C1 segment of cervical spinal cord (tissue), 14 donors: ENCODE measurements around the gene CFAP70.
A peak's percentile ranks its signal among the peaks of the same experiment; 100 is the strongest.
"Not testable (repeated sequence)": the region's sequence is repeated elsewhere in the genome, so short reads cannot be mapped to it uniquely, and the experiment has no call there.

Experiments used
- DNase-seq, 14 donors: peaks; one replicate each; lab custom pipeline; 2025; lab: John Stamatoyannopoulos, UW

Gene CFAP70

DNA sequence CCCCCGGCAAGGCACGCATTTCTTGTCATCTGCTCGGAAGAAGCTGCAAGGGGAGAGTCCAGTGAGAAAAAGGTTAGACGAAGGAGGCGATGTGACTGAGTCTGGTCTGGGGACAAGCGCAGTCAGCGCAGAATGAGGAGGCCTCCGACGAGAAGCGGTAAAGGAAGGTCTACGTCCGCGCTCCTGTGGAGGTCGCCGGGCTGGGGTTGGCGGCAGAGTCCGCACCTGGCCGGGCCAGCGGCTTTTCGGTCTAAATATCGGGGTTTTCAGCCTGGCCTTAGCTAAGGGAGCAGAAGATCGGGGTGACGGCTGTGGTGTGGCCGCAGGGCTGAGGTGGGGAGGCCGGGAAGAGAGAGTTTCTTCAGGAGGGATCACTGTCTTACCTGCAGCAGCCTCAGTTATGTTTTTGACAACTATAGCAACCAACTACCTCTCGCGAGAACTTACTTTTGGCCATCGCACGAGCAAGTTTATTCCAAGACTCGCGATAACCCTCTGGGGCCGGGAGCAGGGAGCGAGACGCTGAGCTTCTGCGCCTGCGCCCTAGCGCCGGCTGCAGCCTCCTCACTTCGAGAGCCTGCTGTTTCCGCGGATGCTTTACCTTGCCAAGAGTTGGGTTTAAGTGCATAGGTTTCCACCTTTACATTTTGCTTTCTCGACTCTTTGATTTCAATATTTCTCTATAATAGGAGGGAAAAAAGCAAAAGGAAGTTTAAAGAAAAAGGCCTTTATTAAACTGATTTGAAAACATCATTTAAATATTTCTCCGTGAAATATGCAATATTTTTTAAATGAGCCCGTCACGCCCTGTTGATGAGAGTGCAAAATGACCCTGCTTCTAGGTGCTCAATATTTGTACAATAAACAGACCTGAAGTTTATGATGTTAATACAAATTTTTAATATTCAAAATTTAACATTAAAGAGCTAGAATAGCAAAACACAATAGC is at the start of gene CFAP70:
TSS of gene CFAP70 (minus strand) at position 534 of the 949 bp plus-strand sequence. CDS start 4,068 bp downstream, outside the sequence.
- DNase-seq: peak; percentile 22 to 97 (median 74)

DNA sequence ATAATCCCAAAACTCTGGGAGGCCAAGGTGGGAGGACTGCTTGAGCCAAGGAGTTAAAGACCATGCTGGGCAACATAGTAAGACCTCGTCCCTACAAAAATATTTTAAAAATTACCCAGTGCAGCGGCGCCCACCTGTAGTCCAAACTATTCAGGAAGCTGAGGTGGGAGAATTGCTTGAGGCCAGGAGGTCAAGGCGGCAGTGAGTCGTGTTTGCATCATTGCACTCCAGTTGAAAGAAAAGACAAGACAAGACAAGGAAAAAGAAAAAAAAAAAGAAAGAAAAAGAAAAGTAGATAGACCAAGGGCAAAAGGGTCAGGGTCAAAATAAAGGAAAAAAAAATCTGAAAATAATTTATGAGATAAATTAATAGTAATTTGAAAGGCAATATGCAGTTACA is 49.4 kb upstream of the CFAP70 start:
- DNase-seq: no peak

DNA sequence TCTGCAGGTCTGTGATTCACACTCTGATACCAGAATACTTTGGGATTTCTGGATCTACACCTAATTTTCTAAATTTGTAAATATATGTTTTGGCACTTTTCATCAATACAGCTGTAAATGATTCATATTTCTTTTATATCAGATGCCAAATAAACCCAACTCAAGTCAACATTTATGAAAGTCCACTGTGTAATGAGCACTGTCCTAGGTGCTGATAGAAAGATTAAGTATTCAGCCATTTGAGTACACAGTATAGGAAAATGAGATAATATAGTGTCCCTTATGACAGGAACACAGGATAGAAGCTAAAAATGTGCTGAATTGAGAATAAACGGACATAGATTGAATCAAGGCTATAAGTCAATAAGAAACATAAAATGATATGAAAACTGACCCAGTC is 48.8 kb upstream of the CFAP70 start:
- DNase-seq: no peak

DNA sequence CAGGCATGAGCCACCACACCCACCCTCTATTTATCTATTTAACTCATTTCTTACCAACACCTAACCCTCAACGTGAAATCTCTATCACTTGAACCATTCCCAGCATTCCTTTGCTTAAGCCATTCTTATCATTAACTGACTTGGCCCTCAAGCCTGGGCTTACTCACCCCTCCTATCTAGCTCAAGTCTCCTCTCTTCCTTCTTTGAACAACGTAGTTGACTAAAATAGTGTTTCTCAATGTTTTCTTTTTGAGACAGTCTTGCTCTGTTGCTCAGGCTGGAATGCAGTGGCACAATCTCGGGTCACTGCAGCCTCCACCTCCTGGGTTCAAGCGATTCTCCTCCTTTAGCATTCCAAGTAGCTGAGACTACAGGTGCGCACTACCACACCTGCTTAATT is 48.2 kb upstream of the CFAP70 start:
- DNase-seq: no peak

DNA sequence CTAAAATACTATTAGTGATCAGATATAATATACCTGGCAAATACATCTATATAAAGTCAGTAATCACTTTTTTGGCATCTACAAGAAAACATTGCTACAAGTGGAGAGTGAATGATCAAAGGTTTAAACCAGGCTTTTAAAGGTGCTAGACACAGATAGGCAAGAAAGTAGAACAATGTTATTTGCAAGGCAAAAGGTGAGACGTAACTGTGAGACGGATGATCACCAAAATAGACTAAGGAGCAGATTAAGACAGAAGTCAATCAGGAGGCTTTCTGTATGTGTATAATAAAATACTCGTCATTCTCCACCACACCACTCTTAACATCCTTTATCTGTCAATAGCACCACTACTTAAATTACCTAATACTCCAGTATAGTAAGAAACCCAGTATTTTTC is 46.9 kb upstream of the CFAP70 start:
- no peak for DNase-seq

DNA sequence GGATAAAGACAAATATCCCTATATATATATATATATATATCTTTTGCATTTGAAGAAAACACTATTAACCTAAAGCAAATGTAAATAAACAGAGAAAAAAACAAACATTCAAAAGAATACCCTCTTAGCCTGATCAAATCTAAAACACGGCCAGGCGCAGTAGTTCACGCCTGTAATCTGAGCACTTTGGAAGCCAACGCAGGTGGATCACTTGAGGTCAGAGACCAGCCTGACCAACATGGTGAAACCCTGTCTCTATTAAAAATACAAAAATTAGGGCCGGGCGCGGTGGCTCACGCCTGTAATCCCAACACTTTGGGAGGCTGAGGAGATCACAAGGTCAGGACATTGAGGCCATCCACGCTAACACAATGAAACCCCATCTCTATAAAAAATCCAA is 46.0 kb upstream of the CFAP70 start:
- DNase-seq: no peak

DNA sequence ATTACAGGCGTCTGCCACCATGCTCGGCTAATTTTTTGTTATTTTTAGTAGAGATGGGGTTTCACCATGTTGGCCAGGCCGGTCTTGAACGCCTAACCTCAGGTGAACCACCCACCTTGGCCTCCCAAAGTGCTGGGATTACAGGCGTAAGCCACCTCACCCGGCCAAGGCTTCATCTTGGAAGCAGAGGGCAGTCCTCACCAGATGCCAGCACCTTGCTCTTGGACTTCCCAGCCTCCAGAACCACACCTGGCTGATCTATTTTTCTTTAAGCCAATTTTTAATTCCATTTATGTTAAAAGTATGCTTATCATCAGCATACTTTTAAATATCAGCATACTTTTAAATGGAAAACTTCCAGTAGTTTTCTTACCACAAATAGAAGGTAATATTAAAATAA is 43.0 kb upstream of the CFAP70 start:
- no peak for DNase-seq

DNA sequence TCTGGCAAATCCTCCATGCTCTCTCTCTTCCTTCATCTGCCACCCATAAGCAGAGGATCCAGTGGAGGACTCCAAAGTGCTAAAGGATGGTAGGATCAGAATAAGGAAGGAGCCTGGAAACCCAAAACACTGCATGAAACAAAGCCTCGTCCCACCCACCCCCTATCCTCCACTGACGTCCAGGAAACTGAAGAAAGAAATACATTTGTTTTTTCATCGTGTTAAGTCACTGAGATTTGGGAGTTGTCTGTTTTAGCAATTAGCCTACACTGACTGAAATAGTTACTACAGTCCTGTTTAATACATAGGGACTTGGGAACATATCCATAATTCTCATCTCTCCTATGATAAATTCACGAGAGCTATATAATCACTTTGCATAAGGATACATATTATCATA is 40.4 kb upstream of the CFAP70 start:
- no peak for DNase-seq

DNA sequence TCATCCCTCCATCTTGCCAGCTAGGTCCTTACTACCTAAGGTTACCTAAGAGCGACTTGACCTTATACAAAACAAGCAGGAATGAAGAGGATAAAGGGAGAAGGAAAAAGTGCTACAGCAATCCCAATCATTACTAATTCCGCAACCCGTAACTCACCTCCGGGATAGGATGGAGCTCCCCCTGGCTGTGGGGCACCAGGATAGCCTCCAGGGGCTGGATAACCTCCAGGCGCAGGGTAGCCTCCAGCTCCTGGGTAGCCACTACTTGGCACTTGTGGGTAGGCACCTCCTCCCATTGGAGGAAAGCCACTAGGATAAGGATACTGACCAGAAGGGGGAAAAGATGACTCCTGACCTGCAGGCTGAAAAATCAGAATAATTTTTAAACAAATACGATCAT is 39.4 kb upstream of the CFAP70 start:
- no peak for DNase-seq

DNA sequence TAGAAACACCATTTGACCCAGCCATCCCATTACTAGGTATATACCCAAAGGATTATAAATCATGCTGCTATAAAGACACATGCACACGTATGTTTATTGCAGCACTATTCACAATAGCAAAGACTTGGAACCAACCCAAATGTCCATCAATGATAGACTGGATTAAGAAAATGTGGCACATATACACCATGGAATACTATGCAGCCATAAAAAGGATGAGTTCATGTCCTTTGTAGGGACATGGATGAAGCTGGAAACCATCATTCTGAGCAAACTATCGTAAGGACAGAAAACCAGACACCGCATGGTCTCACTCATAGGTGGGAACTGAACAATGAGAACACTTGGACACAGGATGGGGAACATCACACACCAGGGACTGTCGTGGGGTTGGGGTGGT is 35.7 kb upstream of the CFAP70 start:
- not testable (repeated sequence) for DNase-seq

DNA sequence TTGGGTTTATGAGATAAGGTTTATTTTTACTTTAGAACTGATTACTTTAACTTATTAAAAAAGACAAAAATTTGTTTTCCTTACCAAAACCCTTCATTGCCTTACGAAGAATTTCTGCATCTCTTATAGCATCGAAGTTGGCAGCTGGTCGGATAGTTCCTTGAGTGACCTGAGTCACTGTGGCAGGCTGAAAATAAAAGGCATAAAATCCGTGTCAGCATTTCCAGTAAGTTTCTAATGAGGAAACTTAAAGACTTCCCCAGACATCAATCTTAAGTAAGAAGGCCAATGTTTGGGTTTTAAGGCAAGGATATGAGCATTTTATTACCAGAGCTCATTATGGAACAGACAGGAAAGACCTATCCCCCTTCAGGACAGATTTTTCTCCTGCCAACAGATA is 29.6 kb upstream of the CFAP70 start:
- DNase-seq: no peak

DNA sequence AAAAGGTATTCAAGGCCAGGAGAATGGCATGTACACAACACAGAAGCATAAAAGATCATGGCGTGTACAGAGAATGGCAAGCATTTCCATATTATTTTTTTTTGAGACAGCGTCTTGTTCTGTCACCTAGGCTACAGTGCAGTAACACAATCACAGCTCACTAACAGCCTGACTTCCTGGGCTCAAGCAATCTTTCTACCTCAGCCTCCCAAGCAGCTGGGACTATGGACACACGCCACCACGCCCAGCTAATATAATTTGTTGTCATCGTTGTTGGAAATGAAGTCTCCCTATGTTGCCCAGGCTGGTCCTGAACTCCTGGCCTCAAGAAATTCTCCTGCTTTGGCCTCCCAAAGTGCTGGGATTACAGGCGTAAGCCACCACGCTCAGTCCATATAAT is 27.9 kb upstream of the CFAP70 start:
- DNase-seq: no peak

DNA sequence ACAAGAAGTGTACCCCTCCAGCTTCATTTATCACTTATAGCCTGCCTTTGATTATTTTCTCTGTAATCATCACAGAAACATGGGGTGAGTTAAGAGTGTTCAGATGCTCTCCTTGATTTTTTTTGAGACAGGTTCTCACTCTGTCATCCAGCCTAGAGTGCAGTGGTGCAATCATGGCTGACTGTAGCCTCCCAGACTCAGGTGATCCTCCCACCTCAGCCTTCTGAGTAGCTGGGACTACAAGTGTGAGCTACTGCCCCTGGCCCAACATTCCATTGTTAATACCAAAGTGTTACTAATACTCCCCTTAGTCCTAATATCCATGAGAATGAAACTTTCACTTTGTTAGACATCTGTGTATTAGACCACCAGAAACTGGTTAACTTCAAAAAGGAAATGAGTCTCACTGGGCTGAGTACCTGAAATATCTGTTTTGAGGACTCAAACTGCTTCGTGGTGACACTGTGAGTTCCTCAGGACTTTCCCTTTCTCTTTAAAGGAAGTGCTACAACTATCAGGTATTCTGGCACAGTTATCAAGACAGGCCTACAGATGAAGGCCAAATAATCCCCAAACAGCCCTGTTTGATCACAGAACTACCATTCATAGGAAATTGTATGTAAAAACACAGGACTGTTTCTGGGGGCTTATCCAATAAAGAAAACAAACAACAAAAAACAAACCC is 20.5 kb upstream of the CFAP70 start:
- DNase-seq: no peak

DNA sequence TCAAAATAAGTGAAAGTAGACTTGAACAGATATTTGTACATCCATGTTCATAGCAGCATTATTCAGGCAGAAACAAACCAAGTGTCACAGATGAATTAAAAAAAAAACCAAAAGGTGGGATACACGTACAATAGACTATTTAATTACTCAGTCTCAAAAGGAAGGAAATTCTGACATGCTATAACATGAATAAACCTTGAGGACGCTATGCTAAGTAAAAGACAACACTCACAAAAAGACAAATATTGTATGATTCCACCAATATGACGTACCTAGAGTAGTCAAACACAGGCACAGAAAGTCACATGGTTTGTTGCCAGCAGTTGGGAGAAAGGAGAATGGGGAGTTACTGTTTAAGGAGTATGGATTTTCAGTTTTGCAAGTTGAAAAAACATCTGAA is 18.0 kb upstream of the CFAP70 start:
- no peak for DNase-seq

DNA sequence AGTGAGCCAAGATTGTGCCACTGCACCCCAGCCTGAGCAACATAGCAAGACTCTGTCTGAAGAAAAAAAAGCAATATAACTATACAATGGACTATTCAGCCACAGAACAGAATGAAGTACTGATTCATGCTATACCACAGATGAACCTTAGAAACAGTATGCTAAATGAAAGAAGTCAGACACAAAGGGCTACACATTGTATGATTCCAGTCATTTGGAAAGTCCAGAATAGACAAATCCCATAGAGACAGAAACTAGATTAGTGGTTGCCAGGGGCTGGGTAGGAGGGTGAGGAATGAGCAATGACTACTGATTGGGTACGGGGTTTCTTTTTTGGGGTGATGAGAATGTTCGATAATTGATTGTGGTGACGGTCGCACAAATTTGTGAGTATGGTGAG is 9.6 kb upstream of the CFAP70 start:
- DNase-seq: peak in 1 of 14 donors; percentile 20

DNA sequence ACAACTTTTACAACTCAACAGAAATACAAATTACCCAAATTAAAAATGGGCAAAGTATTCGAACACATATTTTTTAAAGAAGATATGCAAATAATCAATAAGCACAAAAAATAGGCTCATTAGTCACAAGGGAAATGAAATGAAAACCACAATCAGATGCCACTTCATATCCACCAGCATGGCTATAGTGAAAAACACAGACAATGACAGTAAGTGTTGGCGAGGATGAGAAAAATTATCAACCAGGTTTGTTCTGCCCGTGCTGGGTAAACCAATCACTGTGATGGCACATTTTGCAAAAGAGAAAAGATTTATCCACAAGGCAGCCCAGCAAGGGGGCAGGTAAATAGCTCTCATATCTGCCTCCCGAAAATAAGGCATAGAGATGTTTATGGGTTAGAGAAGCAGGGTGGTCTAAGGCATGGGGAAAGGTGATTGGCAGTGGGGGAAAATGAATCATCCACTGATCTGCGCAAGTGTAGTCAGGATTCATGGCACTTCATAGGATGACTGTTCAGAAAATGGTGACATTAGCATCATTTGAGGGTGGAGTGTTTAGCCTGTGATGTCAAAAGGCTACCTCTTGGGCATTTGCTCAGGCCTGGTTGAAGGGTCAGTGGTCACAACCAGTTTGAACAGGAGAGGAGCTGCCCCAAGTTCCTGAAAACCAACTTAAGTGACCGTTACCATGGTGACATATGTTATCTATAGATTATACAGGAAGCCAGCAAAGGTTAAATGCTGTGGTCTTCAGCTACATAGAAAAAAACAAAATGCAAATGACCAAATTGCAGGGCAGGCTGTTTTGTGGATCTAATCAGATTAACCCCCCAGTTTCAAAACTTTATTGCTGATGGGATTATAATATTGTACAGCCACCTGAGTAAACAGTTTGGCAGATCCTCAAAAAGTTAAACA is 8.0 kb upstream of the CFAP70 start:
- no peak for DNase-seq

DNA sequence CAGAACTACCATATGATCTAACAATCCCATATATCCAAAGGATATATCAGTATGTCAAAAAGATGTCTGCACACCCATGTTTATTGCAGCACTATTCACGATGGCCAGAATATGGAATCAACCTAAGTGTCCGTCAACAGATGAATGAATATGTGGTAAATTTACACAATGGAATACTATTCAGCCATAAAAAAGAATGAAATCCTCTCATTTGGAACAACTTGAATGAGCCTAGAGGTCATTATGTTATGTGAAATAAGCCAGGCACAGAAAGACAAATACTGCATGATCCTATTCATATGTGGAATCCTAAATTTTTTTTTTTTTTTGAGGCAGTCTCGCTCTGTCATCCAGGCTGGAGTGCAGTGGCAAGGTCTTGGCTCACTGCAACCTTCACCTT is 6.3 kb upstream of the CFAP70 start:
- DNase-seq: no peak

DNA sequence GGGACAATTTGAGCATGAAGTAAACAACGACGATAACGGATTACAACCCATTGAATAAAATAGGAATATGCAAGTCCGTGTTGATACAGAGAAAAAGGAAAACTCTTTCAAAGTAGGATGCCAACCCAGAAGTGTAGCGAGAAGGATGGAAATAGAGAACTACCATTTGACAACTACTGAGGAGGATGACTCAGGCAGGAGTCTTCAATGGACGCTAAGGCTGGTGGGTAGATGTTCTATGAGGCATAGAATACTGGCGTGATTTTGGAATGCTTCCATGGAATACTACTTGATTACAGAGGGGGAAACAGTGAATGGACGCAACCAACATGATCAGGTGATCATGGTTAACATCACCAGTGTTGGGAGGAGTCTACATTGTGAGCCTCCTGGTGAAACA is 828 bp upstream of the CFAP70 start:
- DNase-seq: no peak

DNA sequence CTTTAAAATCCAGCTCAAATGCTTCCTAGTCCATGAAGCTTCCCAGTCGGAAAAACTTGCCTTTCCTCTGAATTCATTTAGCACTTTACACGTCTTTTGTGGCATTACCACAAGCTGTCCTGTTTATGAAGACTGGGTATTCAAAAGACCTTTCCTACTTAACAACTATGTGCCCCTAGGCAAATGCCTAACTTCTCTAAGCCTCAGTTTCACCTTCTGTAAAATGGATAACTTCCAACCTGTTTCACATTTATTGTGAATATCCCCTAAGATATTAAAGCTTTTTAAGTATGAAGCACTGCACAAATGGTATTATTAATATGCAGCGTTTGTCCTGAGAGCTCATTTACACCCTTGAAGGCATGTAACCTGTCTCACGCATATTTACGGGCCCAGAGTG is 843 bp downstream of the CFAP70 start:
- DNase-seq: no peak

DNA sequence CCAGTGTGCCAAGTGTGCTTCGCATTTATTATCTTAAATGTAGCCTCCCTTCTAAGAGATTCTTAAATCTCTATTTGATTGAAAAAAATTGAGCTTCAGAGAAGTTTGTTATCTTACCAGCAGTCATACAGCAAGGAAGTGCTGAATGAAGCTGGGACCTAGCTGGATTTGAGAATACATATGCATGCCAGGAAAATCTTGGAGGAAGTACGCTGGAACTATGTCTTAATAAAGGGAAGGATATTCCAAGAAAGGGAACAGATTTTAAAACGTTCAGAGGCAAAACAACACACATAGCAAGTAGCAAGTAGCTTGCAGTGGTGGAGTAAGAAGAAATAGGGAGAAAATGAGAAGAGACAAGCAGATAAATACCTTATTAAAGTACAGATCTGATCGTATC is 1.5 kb downstream of the CFAP70 start:
- DNase-seq: no peak

DNA sequence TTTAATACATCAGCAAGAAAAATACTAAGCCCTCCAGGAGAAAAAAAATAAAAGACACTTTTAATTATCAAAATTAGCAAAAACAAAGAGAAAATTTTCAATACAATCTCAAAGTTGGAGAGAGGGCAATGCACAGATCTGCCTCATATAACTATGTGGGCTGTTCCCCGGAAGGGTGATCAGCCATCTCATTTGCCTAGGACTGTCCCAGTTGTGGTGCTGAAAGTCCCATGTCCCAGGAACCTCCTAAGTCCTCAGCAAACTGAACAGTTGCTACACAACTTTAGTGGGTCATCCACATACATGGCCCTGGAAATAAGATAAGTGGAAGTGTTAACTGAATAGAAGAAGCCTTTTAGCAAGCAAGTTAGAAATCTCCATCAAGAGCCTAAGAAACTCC is 14.4 kb downstream of the CFAP70 start:
- no peak for DNase-seq

DNA sequence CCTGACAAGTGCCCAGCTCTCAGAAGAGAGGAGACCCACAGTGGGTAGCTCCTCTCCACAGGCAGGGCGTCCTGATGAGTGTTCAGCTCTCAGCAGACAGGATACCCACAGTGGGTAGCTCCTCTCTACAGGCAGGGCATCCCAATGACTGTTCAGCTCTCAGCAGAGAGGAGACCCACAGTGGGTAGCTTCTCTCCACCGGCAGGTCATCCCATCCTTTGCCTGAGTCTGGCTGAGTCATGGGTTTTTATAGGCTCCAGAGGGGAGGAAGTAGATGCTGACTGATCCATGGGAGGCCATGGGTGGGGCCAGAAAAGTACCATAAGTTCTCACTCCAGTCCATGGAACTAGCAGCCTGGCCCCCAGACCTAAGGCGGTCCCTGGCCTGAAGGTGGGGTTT is 18.5 kb downstream of the CFAP70 start:
- DNase-seq: no peak
